Progenitor cell of endocrine pancreas (in vitro differentiated cells): ENCODE data around the gene ZBTB16. TPM values are rescaled to one million over a fixed set of nuclear protein-coding genes. Genes with fewer than 3 reads are reported as not detected.

ENCODE experiments used
- DNase-seq: peaks from one replicate; pipeline ENCODE4 v3.0.0; 2021; ENCODE audit warnings: low spot score; ENCODE audit not compliant: unreplicated experiment
- H3K27ac Mint-ChIP-seq: 2 replicates; pipeline ENCODE4 v1.8.0; 2021; ENCODE audit warnings: mild to moderate bottlenecking, moderate library complexity, mixed read lengths
- H3K27me3 Mint-ChIP-seq: 2 replicates; pipeline ENCODE4 v1.8.0; 2021; ENCODE audit warnings: mixed read lengths
- H3K36me3 Mint-ChIP-seq: 2 replicates; pipeline ENCODE4 v1.8.0; 2022; ENCODE audit warnings: mixed read lengths; ENCODE audit not compliant: insufficient read depth
- H3K4me1 Mint-ChIP-seq: 2 replicates; pipeline ENCODE4 v1.8.0; 2021; ENCODE audit warnings: low read depth, mixed read lengths
- H3K4me3 Mint-ChIP-seq: 2 replicates; pipeline ENCODE4 v1.8.0; 2021; ENCODE audit warnings: low read depth, mild to moderate bottlenecking, moderate library complexity, mixed read lengths
- H3K9me3 Mint-ChIP-seq: 2 replicates; pipeline ENCODE4 v1.8.0; 2021; ENCODE audit warnings: low read depth, mixed read lengths
- total RNA-seq: library from RNA; stranded (reverse); gene quantifications from 2 replicates; pipeline ENCODE4 v1.2.1, GENCODE V29; 2021
- TF ChIP-seq, protein P1 (sequence below): fragments of 200-600 bp; sonication (generic); IDR thresholded peaks from one replicate; pipeline ENCODE4 v1.5.0; 2021; ENCODE audit warnings: antibody characterized with exemption, mild to moderate bottlenecking; ENCODE audit not compliant: unreplicated experiment

The ZBTB16 gene
- total RNA-seq, 1 donor from 2014 or later, result 29.6 TPM

DNA sequence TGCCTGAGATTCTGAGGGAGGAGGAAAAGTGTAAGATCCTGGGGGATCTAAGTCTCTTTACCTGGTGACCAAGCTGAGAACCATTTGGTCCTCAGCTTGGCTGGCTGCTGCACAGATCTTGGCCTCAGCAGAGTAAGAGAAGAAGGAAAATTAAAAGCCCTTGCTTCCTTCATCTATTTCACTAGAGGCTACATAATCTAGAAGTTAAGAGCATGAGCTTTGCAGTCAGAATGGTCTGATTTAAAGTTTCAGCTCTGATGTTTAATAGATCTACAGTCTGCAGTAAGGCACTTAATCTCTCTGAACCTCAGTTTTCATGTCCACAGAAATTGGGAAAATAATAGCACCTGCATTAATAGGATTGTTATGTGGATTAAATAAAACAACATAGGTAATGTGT is 3.1 kb upstream of the ZBTB16 start:
- Mint-ChIP-seq H3K4me3 (no peak overlapping the region), H3K9me3 (no peaks in the 10 kb centered on the region), H3K36me3 (no peaks in the 10 kb centered on the region), H3K27ac (no peak overlapping the region), H3K4me1 (peaks cover 16% of the 10 kb centered on the region), H3K27me3 (peaks cover 34% of the 10 kb centered on the region)
- DNase-seq, result no peak
- TF ChIP-seq, protein P1, sequence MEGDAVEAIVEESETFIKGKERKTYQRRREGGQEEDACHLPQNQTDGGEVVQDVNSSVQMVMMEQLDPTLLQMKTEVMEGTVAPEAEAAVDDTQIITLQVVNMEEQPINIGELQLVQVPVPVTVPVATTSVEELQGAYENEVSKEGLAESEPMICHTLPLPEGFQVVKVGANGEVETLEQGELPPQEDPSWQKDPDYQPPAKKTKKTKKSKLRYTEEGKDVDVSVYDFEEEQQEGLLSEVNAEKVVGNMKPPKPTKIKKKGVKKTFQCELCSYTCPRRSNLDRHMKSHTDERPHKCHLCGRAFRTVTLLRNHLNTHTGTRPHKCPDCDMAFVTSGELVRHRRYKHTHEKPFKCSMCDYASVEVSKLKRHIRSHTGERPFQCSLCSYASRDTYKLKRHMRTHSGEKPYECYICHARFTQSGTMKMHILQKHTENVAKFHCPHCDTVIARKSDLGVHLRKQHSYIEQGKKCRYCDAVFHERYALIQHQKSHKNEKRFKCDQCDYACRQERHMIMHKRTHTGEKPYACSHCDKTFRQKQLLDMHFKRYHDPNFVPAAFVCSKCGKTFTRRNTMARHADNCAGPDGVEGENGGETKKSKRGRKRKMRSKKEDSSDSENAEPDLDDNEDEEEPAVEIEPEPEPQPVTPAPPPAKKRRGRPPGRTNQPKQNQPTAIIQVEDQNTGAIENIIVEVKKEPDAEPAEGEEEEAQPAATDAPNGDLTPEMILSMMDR, result no peak

DNA sequence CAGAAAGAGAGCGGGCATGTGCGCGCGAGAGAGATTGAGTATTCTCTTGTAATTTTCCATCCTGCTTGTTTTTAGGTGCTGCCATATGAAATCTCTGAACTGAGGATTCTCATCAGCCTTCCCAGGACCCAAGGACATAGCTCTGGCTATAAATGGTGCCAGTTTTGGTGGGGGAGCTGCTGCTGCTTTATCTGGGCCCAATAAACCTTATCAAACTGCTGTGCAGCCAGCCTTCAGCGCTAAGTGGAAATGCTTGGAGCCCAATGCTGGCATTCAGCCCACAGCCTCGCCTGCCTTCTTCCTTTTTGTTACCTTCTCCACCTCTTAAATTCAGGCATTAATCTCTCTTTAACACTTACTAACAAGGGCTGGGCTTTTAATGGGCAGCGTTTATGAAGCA is 2.4 kb upstream of the ZBTB16 start:
- no peak overlapping the region for H3K4me3 Mint-ChIP-seq
- H3K36me3 Mint-ChIP-seq, result no peaks in the 10 kb centered on the region
- H3K27me3 Mint-ChIP-seq, result peaks cover 34% of the 10 kb centered on the region
- TF ChIP-seq, protein P1, result no peak
- no peak for DNase-seq
- H3K27ac Mint-ChIP-seq, result no peak overlapping the region
- H3K9me3 Mint-ChIP-seq, result no peaks in the 10 kb centered on the region
- H3K4me1 Mint-ChIP-seq, result peaks cover 18% of the 10 kb centered on the region

DNA sequence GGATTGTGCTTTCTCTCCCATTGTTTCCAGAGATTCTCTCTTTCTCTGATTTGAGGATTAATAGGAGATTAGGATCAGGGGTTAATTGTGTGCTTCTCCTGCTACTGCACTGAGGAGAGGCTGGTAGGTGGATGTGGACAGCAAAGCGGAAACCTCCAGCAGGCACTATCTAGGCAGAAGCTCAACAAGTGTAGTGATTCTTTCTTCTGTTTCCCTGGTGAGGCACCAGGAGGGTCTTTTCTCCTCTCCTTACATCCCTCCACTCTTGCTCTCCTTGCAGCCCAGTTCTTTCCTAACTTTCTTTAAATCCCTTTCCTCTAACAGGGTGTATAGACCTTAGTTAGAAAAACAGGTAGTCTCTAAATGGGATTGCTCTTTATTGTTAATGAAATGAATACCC is 1.9 kb upstream of the ZBTB16 start:
- TF ChIP-seq, protein P1, result no peak
- H3K36me3 Mint-ChIP-seq, result no peaks in the 10 kb centered on the region
- no peaks in the 10 kb centered on the region for H3K9me3 Mint-ChIP-seq
- peaks cover 19% of the 10 kb centered on the region for H3K4me1 Mint-ChIP-seq
- no peak overlapping the region for H3K4me3 Mint-ChIP-seq
- no peak overlapping the region for H3K27ac Mint-ChIP-seq
- DNase-seq, result no peak
- H3K27me3 Mint-ChIP-seq, result peaks cover 34% of the 10 kb centered on the region

DNA sequence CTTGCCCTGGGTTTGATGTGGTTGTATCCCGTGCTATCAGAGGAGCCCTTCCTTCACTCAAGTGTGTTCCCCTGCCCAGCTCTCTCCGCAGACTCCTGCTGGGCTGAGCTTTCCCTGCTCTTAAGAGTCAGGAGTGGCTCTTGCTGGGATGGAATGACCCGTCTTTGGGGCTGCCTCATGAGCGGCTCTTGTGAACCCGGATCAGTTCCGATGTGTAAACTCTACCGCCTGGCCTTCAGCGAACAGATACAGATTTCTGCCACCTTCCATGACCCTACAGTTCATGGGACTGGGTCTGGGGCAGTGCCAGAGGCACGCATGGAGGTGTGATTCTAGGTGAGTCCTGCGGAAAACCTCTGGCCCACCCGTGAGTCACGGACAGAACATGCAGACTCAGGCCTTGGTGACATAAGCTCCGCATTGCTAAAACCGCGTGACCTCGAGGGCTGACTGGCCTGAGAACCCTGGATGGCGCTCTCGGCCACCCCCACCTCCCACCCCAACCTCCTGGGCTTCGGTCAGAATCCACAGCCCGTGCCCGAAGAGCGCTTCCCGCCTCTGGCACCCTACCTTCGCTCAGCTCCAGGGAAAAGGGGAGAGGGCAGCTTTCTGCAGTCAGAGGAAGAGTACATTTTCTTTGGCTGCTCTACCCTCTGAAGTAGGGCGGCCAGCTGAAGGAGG is 1.3 kb upstream of the ZBTB16 start:
- Mint-ChIP-seq H3K27ac (no peak overlapping the region), H3K27me3 (peaks cover 34% of the 10 kb centered on the region), H3K9me3 (no peaks in the 10 kb centered on the region), H3K4me3 (peak overlapping the region; percentile 76), H3K36me3 (no peaks in the 10 kb centered on the region), H3K4me1 (peaks cover 19% of the 10 kb centered on the region)
- no peak for DNase-seq
- TF ChIP-seq, protein P1, result no peak

DNA sequence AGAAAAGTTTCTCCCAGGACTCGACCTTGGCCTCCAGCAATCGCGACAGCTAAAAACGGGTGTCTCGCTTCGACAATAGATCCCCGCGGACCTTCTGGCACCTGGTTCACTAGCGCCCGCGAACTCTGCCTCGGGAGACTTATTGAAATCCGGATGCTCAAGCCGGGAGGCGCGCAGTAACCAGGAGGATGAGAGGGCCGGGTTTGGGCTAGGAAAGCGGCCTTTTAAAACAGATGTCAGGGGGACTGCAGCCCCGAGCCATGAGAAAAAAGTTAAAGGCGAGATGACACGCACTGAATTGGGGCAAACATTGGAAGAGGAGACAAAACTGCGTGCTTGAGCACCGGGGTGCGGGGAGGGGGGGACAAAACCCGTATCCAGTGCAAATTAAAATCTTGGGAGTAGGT is 637 bp upstream of the ZBTB16 start:
- H3K4me1 Mint-ChIP-seq, result peaks cover 19% of the 10 kb centered on the region
- H3K36me3 Mint-ChIP-seq, result peaks cover 4% of the 10 kb centered on the region
- peaks cover 34% of the 10 kb centered on the region for H3K27me3 Mint-ChIP-seq
- peak overlapping the region; percentile 56 for H3K27ac Mint-ChIP-seq
- TF ChIP-seq, protein P1, result no peak
- no peak for DNase-seq
- peak overlapping the region; percentile 76 for H3K4me3 Mint-ChIP-seq
- H3K9me3 Mint-ChIP-seq, result no peaks in the 10 kb centered on the region
